A549 (cell line): ENCODE measurements around the gene MAPT.

Experiments
- POLR2A ChIP-seq: IDR thresholded peaks from 2 replicates; pipeline ENCODE4 v1.6.1; 2012; ENCODE audit warnings: mild to moderate bottlenecking, low read length
- ZC3H11A ChIP-seq: fragments of 450-650 bp; IDR thresholded peaks from 2 replicates; pipeline ENCODE4 v1.6.1; 2014; ENCODE audit warnings: antibody characterized with exemption, mild to moderate bottlenecking
- TF ChIP-seq, protein P1 (sequence below): fragments of >200 bp; sonication (Bioruptor Twin); formaldehyde crosslinking; IDR thresholded peaks from 3 replicates; pipeline ENCODE4 v1.5.1; 2016

DNA sequence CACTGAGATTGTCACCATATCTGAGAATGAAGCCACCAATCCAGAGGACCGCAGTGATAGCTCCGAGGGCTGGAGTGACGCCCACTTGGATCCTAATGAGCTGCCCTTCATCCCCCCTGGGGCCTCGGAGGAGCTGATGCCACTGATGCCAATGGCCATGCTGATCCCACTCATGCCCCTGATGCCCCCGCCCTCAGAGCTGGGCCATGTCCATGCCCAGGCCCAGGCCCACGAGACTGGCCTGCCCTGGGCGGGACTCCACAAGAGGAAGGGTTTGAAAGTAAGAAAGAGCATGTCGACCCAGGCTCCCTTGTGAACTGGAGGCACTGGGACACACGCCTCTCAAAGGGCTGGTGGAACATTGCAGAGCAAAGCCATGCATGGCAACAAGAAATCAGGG is 47.7 kb upstream of the MAPT start:
- TF ChIP-seq, protein P1, sequence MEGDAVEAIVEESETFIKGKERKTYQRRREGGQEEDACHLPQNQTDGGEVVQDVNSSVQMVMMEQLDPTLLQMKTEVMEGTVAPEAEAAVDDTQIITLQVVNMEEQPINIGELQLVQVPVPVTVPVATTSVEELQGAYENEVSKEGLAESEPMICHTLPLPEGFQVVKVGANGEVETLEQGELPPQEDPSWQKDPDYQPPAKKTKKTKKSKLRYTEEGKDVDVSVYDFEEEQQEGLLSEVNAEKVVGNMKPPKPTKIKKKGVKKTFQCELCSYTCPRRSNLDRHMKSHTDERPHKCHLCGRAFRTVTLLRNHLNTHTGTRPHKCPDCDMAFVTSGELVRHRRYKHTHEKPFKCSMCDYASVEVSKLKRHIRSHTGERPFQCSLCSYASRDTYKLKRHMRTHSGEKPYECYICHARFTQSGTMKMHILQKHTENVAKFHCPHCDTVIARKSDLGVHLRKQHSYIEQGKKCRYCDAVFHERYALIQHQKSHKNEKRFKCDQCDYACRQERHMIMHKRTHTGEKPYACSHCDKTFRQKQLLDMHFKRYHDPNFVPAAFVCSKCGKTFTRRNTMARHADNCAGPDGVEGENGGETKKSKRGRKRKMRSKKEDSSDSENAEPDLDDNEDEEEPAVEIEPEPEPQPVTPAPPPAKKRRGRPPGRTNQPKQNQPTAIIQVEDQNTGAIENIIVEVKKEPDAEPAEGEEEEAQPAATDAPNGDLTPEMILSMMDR = no peak
- TF ChIP-seq POLR2A (no peak), ZC3H11A (no peak)
